ENCODE measurements around the gene CAPN12. TPM values are rescaled to one million over a fixed set of nuclear protein-coding genes. Genes with fewer than 3 reads are reported as not detected.
A peak's percentile ranks its signal among the peaks of the same experiment; 100 is the strongest.

CAPN12 gene
- total RNA-seq, 3 donors from 2014 or later, result 3.1 to 15.9 (median 14.9) TPM

- Histone ChIP-seq H3K4me1 (ENCODE audit: low read depth) (peaks cover 40% of the 10 kb centered on the region), H3K9me3 (no peaks in the 10 kb centered on the region), H3K36me3 (ENCODE audit: low read depth) (peaks cover 7% of the 10 kb centered on the region), H3K4me3 (no peak overlapping the region)
- no peak for TF ChIP-seq CTCF (IDR thresholded peaks at IDR 0.05)
- intact Hi-C loops (cut with DNase I, micrococcal nuclease), result no loop called here
- peak; percentile 74 to 82 (median 78) for DNase-seq
- peak; percentile 50 for ATAC-seq
Measured at GRCh38 chr19:38731654-38732301, 12.5 kb downstream of the CAPN12 start.

- no peaks in the 10 kb centered on the region for H3K9me3 ChIP-seq
- peaks cover 9% of the 10 kb centered on the region for H3K36me3 ChIP-seq (ENCODE audit: low read depth)
- ATAC-seq, result peak; percentile 1
- intact Hi-C loops (cut with DNase I, micrococcal nuclease), result no loop called here
- peak in 2 of 3 donors; percentile 49 to 57 for DNase-seq
- no peak for TF ChIP-seq CTCF (IDR thresholded peaks at IDR 0.05)
- no peak overlapping the region for H3K4me3 ChIP-seq
- peaks cover 40% of the 10 kb centered on the region for H3K4me1 ChIP-seq (ENCODE audit: low read depth)
Measured at GRCh38 chr19:38730731-38731589, 13.3 kb downstream of the CAPN12 start.

GRCh38 chr19:38730470-38730730 lies 13.9 kb downstream of the CAPN12 start:
- no peak for ATAC-seq
- intact Hi-C loops (cut with DNase I, micrococcal nuclease), result no loop called here
- Histone ChIP-seq H3K4me1 (ENCODE audit: low read depth) (peaks cover 40% of the 10 kb centered on the region), H3K4me3 (no peak overlapping the region), H3K9me3 (no peaks in the 10 kb centered on the region), H3K36me3 (ENCODE audit: low read depth) (peaks cover 9% of the 10 kb centered on the region)
- TF ChIP-seq CTCF (IDR thresholded peaks at IDR 0.05), result no peak
- no peak for DNase-seq

GRCh38 chr19:38729653-38730469 lies 14.4 kb downstream of the CAPN12 start:
- intact Hi-C loops (cut with DNase I, micrococcal nuclease), result no loop called here
- Histone ChIP-seq H3K4me1 (ENCODE audit: low read depth) (peaks cover 40% of the 10 kb centered on the region), H3K4me3 (no peak overlapping the region), H3K9me3 (no peaks in the 10 kb centered on the region), H3K36me3 (ENCODE audit: low read depth) (peaks cover 9% of the 10 kb centered on the region)
- peak; percentile 78 to 86 (median 83) for DNase-seq
- ATAC-seq, result peak; percentile 21
- peak; percentile 67 for TF ChIP-seq CTCF (IDR thresholded peaks at IDR 0.05)

GRCh38 chr19:38728752-38729541 lies 15.3 kb downstream of the CAPN12 start:
- peaks cover 12% of the 10 kb centered on the region for H3K36me3 ChIP-seq (ENCODE audit: low read depth)

More at GRCh38 chr19:38728752-38729541, 15.3 kb downstream of the CAPN12 start:
- ATAC-seq, result no peak
- intact Hi-C loops (cut with DNase I, micrococcal nuclease), result no loop called here
- DNase-seq, result peak in 2 of 3 donors; percentile 43 to 56
- no peak overlapping the region for H3K4me3 ChIP-seq
- H3K9me3 ChIP-seq, result no peaks in the 10 kb centered on the region
- no peak for TF ChIP-seq CTCF (IDR thresholded peaks at IDR 0.05)
- peaks cover 32% of the 10 kb centered on the region for H3K4me1 ChIP-seq (ENCODE audit: low read depth)

Data from mucosa of descending colon (tissue), 3 donors.